Upper lobe of left lung (tissue), 6 donors: ENCODE measurements around the gene PDYN. TPM values are rescaled to one million over a fixed set of nuclear protein-coding genes. Genes with fewer than 3 reads are reported as not detected.

Source experiments
- ATAC-seq, 2 donors: fragments of 200-7000 bp; cut with Tn5 transposase; one replicate each; pipeline ENCODE4 v1.9.1; 2022; ENCODE audit warnings: mild to moderate bottlenecking in 2 of 2, moderate library complexity in 2 of 2; ENCODE audit not compliant: low FRiP score in 2 of 2
- DNase-seq, 2 donors: peaks; one replicate each; pipeline ENCODE4 v3.0.0-alpha.2; 2019 to 2020
- H3K27ac ChIP-seq, 4 donors: fragments of 200-600 bp; sonication (generic); one replicate each; pipeline ENCODE4 v1.5.1; 2016 to 2019
- H3K27me3 ChIP-seq, 4 donors: fragments of 200-600 bp; sonication (generic); one replicate each; pipeline ENCODE4 v1.5.1; 2017 to 2019
- H3K36me3 ChIP-seq, 4 donors: fragments of 200-600 bp; sonication (generic); one replicate each; pipeline ENCODE4 v1.5.1; 2016 to 2019
- H3K4me1 ChIP-seq, 4 donors: fragments of 200-600 bp; sonication (generic); one replicate each; pipeline ENCODE4 v1.5.1; 2018 to 2019
- H3K4me3 ChIP-seq, 4 donors: fragments of 200-600 bp; sonication (generic); one replicate each; pipeline ENCODE4 v1.5.1; 2017 to 2019; ENCODE audit warnings: mild to moderate bottlenecking in 2 of 4, moderate library complexity in 1 of 4
- H3K9me3 ChIP-seq, 4 donors: fragments of 200-600 bp; sonication (generic); one replicate each; pipeline ENCODE4 v1.5.1; 2018 to 2019
- CTCF ChIP-seq, 6 experiments: fragments of 450-650 bp in 4 of 6; fragments of 200-600 bp in 2 of 6; sonication (generic) in 2 of 6; IDR thresholded peaks; one replicate each; pipeline ENCODE4 v1.5.1; 2016 to 2019; ENCODE audit warnings: antibody characterized with exemption in 6 of 6
- EP300 ChIP-seq, 4 donors: sonication (generic); formaldehyde crosslinking; IDR thresholded peaks; one replicate each; pipeline ENCODE4 v1.5.1; 2017; ENCODE audit warnings: antibody characterized with exemption in 4 of 4, control low read depth in 2 of 4
- POLR2A ChIP-seq, 4 donors: fragments of 450-650 bp; IDR thresholded peaks; one replicate each; pipeline ENCODE4 v1.5.1; 2016 to 2017; ENCODE audit warnings: antibody characterized with exemption in 4 of 4, mild to moderate bottlenecking in 2 of 4
- POLR2AphosphoS5 ChIP-seq, 2 donors: sonication (generic); formaldehyde crosslinking; IDR thresholded peaks; one replicate each; pipeline ENCODE4 v1.5.1; 2017; ENCODE audit warnings: antibody characterized with exemption in 2 of 2
- WGBS, 2 donors: methylation state at CpG; one replicate each; pipeline ENCODE4 v1.1.5; 2017 to 2018; 5-methylcytosine and 5-hydroxymethylcytosine counted together
- total RNA-seq, 6 donors: library from RNA; depleted of rRNA in 4 of 6; stranded (reverse); fragments of >200 nt in 4 of 6; gene quantifications; one replicate each; pipeline versions ENCODE4 v1.1.0 to v1.2.1, GENCODE V29; 2016 to 2021
- donor health status: DM: no; HTN: no; CAD: no; lungs with moderate emphysema.
- donor health status: DM: no; HTN: yes; CAD: no; lungs with severe emphysema.

Gene PDYN
- total RNA-seq, 6 donors from 2014 or later: not detected

DNA sequence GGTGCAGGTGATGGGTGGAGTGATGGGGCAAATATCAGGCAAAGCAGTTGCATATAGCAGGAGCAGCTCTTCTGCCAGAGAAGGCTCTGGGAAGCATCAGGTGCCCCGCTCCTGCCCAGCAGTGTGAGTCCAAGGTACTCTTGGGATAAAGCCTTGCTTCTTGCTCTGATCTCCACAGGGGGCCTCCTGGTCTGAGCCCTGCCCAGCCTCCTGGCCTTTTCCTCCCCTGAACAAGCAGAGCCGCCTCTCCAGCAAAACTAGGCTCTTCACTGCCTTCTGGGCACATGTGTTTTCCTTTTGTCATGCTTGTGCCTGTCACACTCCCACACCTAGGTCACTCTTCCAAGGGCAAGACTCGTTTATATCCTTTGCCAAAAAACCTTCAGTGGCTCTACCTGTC, 64.4 kb downstream of the PDYN start:
- WGBS, 2 donors: 66 to 67% methylated on average over 3 of the region's 3 CpGs
- Histone ChIP-seq H3K36me3 (peaks cover 0 to 13% (median 1%) of the 10 kb centered on the region in 4 donors), H3K9me3 (no peaks in the 10 kb centered on the region), H3K4me3 (no peak overlapping the region), H3K4me1 (peaks cover 0 to 12% (median 6%) of the 10 kb centered on the region in 4 donors), H3K27me3 (no peaks in the 10 kb centered on the region), H3K27ac (peak overlapping the region in 1 of 4 donors; percentile 9)
- TF ChIP-seq POLR2A (IDR thresholded peaks at IDR 0.05): no peak
- TF ChIP-seq CTCF (IDR thresholded peaks at IDR 0.05): no peak
- no peak for TF ChIP-seq POLR2AphosphoS5 (IDR thresholded peaks at IDR 0.05)
- no peak for TF ChIP-seq EP300 (IDR thresholded peaks at IDR 0.05)
- ATAC-seq (no peak), DNase-seq (no peak)

- 71 to 73% methylated on average over 7 of the region's 7 CpGs for WGBS, 2 donors
- DNase-seq: no peak
- H3K4me1 ChIP-seq: peaks cover 0 to 12% (median 4%) of the 10 kb centered on the region in 4 donors
- no peak for TF ChIP-seq EP300 (IDR thresholded peaks at IDR 0.05)
- TF ChIP-seq POLR2A (IDR thresholded peaks at IDR 0.05): no peak
- no peak for TF ChIP-seq POLR2AphosphoS5 (IDR thresholded peaks at IDR 0.05)
- TF ChIP-seq CTCF (IDR thresholded peaks at IDR 0.05): no peak
- peaks cover 0 to 15% (median 1%) of the 10 kb centered on the region in 4 donors for H3K36me3 ChIP-seq
- peak overlapping the region in 1 of 4 donors; percentile 24 for H3K27ac ChIP-seq
- H3K27me3 ChIP-seq: no peaks in the 10 kb centered on the region
- ATAC-seq: no peak
- no peaks in the 10 kb centered on the region for H3K9me3 ChIP-seq
- H3K4me3 ChIP-seq: no peak overlapping the region
These were observed 65.1 kb downstream of the PDYN start for GRCh38 chr20:1928782-1929181.

Other genes starting within 250 kb of the PDYN start
- 100 to 1,000 TPM in 1 of 6 donors, 10 to 100 TPM in 5; 36.3 to 119 (median 60.4) TPM for gene SIRPA, start 98.7 kb downstream of the PDYN start, total RNA-seq
- gene STK35, start 107.8 kb upstream of the PDYN start, total RNA-seq: 10 to 100 TPM; 14.4 to 36.0 (median 22.5) TPM